ENCODE data around the gene DPYD.

GRCh38 chr1:97730271-97730670 is 190.6 kb downstream of the DPYD start:
- TF ChIP-seq POLR2A (IDR thresholded peaks at IDR 0.05; ENCODE audit: low read depth, low read length) = no peak
- no peak for TF ChIP-seq TAF1 (IDR thresholded peaks at IDR 0.05; ENCODE audit: low read depth, low read length)
- TF ChIP-seq POLR2AphosphoS5 (IDR thresholded peaks at IDR 0.05; ENCODE audit: low read depth, low read length) = no peak
- TF ChIP-seq PAX5 (IDR thresholded peaks at IDR 0.05; ENCODE audit: insufficient read depth, low read length, severe bottlenecking) = no peak
- TF ChIP-seq POU2F2 (IDR thresholded peaks at IDR 0.05; ENCODE audit: low read depth, low read length) = no peak
- no peak for TF ChIP-seq SPI1 (IDR thresholded peaks at IDR 0.05; ENCODE audit: low read depth, low read length)
